ENCODE results near the gene HYKK.

- TF ChIP-seq CTCF (IDR thresholded peaks at IDR 0.05; ENCODE audit: low read depth, low read length) (no peak), EZH2phosphoT487 (IDR thresholded peaks at IDR 0.05; ENCODE audit: low read depth) (no peak)
Measured at GRCh38 chr15:78542647-78543046, 35.3 kb downstream of the HYKK start.
